Measurements from ENCODE around the gene COX19.

COX19 gene

DNA sequence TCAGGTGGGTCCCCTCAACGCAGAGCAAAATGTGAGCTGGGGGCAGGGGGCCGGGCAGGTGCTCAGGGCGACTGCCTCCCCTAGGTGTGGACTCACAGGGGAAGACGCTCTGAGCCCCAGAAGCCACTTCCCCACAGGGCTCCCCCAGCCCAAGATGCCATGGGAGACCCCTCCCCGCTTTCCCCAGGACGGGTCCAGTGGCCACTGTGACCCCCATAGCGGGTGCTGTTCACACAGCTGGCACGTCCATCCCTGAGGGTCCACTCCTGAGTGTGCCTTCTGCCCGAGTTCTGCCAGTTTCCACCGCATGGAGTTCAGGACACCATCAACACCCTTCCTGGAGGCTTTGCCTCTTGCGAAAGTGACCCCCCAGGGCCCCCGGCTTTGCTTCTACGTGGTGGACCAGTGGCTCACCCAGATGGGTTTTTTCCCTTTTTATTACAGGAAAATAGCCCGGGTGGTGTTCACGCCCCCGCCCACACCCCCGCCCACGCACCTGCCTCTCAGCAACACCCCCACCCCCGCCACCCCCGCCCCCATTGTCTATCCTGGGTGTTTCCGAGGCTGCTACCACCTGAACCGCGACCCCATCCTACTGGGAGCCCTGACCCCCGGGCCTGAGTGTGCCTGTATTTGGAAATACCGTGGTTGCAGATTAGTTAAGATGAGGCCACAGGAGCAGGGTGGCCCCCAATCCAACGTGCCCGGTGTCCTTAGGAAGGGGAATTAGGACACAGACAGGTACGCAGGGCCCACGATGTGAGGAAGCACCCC lies 52.8 kb downstream of the COX19 start:
- DNase-seq (ENCODE audit: insufficient read length, low spot score) (no peak), FAIRE-seq (no peak)
- TF ChIP-seq POLR2A (IDR thresholded peaks at IDR 0.05; ENCODE audit: low read depth, low read length) = no peak

- TF ChIP-seq POLR2A (IDR thresholded peaks at IDR 0.05; ENCODE audit: low read depth, low read length) = no peak
- DNase-seq (ENCODE audit: insufficient read length, low spot score) (no peak), FAIRE-seq (no peak)
Observed at GRCh38 chr7:921581-922333, 53.6 kb downstream of the COX19 start.

DNA sequence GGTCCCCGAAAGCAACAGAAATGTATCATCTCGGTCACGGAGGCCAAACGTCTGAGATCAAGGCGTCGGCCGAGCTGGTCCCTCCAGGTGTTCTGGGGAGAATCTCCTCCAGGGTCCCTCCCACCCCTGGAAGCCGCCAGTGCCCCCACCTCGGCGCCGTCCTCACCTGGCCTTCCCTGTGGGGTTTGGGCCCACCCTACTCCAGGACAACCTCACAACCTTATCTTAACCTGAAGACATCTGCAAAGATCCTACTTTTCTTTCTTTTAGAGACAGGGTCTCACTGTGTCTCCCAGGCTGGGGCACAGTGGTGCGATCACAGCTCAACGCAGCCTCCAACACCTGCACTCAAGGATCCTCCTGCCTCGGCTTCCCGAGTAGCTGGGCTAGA lies 54.3 kb downstream of the COX19 start:
- FAIRE-seq (no peak), DNase-seq (ENCODE audit: insufficient read length, low spot score) (no peak)
- no peak for TF ChIP-seq POLR2A (IDR thresholded peaks at IDR 0.05; ENCODE audit: low read depth, low read length)

GRCh38 chr7:920351-921070 lies 54.8 kb downstream of the COX19 start:
- DNase-seq (ENCODE audit: insufficient read length, low spot score) (no peak), FAIRE-seq (no peak)
- TF ChIP-seq POLR2A (IDR thresholded peaks at IDR 0.05; ENCODE audit: low read depth, low read length) = no peak

DNA sequence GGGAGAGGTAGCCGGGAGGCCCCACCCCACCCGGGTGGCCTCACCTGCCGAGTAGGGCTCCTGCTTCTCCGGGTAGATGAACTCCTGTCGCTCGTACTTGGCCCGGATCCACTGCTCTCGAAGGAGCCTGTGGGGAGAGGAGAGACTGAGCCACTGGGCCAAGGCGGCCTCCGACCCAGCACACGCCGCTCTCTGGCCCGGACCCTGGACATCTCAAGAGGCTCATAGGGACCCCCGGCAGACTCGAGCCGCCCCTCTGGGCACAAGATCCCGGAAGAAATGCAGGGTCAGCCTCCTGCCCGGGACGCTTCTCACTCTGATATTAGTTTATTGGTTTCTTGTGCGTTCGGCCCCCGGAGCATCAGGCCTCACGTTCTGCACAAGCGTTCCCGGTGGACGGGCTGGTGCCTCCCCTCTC lies 55.4 kb downstream of the COX19 start:
- DNase-seq (ENCODE audit: insufficient read length, low spot score) (no peak), FAIRE-seq (no peak)
- no peak for TF ChIP-seq POLR2A (IDR thresholded peaks at IDR 0.05; ENCODE audit: low read depth, low read length)

- TF ChIP-seq POLR2A (IDR thresholded peaks at IDR 0.05; ENCODE audit: low read depth, low read length) = no peak
- DNase-seq (ENCODE audit: insufficient read length, low spot score) (no peak), FAIRE-seq (no peak)
Observed at GRCh38 chr7:919114-919442, 56.3 kb downstream of the COX19 start.

DNA sequence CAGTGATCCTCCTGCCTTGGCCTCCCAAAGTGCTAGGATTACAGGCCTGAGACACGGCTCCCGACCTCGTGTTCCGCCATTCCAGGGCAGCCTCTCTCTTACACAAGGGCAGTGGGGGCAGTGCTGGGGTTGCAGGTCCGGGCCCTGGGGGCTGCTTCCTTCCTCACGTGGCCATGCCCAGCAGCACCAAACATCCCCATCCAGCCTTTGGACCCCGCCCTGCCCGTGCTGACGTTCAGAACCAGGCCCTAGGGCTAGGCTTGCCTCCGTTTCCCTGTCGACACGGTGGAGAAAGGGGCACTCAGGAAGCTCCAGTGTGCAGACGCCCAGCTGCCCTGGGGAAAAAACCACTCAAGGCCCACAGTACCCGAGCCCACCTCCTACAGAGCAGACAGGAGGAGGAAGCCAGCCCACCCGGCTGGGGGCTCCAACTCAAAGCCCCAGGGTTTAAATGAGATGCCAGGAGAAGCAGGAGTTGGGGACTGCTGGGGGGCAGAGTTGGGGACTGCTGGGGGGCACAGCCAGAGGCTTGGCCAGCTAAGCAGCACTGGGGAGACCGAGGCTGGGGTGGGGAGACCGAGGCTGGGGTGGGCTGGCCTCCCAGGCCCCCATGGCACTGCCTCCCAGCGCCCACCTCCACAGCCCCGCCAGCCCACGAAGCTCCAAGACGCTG lies 56.8 kb downstream of the COX19 start:
- TF ChIP-seq POLR2A (IDR thresholded peaks at IDR 0.05; ENCODE audit: low read depth, low read length) = no peak
- FAIRE-seq (no peak), DNase-seq (ENCODE audit: insufficient read length, low spot score) (no peak)

GRCh38 chr7:918118-918425 lies 57.3 kb downstream of the COX19 start:
- FAIRE-seq = no peak
- no peak for DNase-seq (ENCODE audit: insufficient read length, low spot score)
- no peak for TF ChIP-seq POLR2A (IDR thresholded peaks at IDR 0.05; ENCODE audit: low read depth, low read length)

- FAIRE-seq (no peak), DNase-seq (ENCODE audit: insufficient read length, low spot score) (no peak)
- no peak for TF ChIP-seq POLR2A (IDR thresholded peaks at IDR 0.05; ENCODE audit: low read depth, low read length)
Observed at GRCh38 chr7:917255-918117, 57.9 kb downstream of the COX19 start.

DNA sequence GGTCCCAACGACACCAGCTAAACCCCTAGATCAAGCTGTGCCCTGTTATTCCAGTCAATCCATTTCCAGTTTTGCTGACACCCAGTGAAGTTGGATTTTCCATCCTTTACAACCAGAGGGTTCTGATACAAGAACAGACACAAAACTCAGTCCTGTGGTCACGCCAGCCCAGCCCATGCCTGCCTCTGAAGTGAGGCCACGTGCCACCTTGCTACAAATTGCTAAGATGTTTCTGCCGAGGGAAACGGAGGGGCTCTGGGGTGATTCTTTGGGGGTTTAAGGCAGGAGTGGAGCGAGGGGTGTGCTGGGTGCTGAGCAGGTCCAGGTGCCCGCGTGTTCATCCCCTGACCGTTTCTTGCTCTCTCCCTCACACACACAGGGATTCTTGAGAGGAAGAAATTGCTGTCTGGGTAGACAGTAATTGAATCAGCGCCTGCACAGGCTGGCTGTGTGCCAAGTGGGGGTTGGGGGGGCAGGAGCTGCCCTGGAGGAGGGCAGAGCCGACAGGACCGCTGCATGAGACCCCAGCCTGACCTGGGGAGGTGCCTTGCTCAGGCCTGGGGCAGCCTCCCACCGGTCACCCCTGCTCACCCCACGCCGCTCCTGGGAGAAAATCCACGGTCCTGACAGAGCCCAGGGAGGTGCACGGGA lies 58.9 kb downstream of the COX19 start:
- DNase-seq (ENCODE audit: insufficient read length, low spot score) (no peak), FAIRE-seq (no peak)
- no peak for TF ChIP-seq POLR2A (IDR thresholded peaks at IDR 0.05; ENCODE audit: low read depth, low read length)

Data from H54 (cell line).